Forelimb muscle (tissue), 1 donor: ENCODE results near the gene KCNE2. TPM values are rescaled to one million over a fixed set of nuclear protein-coding genes. Genes with fewer than 3 reads are reported as not detected.
"Not testable (repeated sequence)": the region's sequence is repeated elsewhere in the genome, so short reads cannot be mapped to it uniquely, and the experiment has no call there.

Experiments used
- DNase-seq: peaks from one replicate; pipeline ENCODE4 v3.0.0-alpha.2; 2013; ENCODE audit warnings: low read depth
- polyA plus RNA-seq: library from polyadenylated mRNA; unstranded; fragments of 120-200 nt; gene quantifications from one replicate; pipeline ENCODE4 v1.2.1, GENCODE V29; 2013; ENCODE audit not compliant: insufficient read length

KCNE2 gene
- polyA plus RNA-seq, 1 donor, result 0.47 TPM

DNA sequence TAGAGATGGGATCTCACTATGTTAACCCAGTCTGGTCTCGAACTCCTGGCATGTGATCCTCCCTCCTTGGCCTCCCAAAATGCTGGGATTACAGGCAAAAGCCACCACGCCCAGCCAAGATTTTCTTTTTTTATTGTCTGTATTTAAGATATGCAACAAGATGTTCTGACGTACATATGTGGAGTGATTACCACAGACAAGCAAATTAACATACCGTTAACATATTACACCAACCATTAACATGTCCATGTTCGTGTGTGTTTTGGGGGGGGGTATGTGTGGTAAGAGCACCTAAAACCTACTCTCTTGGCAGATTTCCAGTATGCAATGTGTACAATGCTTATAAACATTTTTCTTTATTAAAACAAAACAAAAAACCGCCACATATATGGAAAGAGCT is 10.6 kb upstream of the KCNE2 start:
- DNase-seq, result no peak

DNA sequence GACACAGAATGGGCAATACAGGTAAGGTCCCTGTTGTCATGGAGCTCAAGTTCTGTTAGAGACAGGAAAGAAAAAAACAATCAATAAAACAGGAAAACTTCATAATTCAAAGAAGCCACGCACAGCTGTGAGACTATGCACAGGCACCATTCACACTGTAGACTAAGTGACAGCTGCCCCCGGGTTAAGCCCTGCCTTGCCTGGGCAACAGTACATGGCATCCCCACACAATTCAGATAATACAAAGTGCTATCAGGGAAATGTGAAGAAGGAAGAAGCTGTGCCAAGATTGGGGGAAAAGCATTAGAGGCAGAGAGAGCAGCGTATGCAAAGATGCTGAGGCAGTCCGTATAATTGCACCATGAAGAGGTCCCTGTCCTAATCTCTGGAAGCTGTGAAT is 9.0 kb upstream of the KCNE2 start:
- no peak for DNase-seq

DNA sequence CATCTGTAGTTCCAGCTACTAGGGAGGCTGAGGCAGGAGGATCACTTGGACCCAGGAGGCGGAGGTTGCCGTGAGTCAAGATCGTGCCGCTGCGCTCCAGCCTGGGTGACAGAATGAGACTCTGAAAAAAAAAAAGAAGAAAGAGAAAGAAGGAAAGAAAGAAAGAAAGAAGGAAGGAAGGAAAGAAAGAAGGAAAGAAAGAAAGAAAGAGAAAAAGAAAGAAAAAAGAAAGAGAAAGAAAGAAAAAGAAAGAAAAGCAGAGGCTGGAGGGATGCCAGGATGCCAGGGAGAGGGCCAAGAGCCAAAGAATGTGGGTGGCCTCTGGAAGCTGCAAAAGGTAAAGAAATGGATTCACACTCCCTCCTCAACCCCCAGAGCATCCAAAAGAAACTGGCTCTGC is 8.2 kb upstream of the KCNE2 start:
- DNase-seq, result no peak

DNA sequence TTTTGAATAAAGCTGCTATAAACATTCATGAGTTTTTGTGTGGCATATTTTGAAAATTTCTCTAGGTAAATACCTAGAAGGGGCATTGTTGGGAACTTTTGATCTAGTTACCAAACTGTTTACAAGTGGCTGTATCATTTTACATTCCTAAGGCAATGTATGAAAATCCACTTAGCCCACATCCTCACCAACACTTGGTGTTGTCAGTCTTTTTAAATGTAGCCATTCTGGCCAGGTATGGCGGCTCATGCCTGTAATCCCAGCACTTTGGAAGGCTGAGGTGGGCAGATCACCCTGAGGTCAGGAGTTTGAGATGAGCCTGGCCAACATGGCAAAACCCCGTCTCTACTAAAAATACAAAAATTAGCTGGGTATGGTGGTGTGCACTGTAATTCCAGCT is 5.9 kb upstream of the KCNE2 start:
- no peak for DNase-seq

DNA sequence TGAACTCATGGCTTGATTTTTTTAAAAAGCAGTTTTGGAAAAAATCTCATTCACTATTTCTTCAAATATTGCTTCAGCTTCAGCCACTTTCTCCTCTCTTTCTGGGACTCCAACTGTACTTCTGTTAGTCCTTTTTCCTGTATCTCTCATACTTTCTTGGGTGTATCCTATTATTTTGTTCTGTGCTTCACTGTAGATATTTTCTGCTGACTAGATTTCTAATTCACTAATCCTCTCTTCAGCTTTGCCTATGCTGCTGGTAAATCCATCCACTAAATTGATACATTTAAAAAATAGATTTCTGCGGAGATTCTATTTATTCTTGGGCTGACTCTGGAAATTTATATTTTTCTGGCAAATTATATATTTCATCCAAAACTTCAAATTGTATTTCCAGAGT is 4.9 kb upstream of the KCNE2 start:
- no peak for DNase-seq

DNA sequence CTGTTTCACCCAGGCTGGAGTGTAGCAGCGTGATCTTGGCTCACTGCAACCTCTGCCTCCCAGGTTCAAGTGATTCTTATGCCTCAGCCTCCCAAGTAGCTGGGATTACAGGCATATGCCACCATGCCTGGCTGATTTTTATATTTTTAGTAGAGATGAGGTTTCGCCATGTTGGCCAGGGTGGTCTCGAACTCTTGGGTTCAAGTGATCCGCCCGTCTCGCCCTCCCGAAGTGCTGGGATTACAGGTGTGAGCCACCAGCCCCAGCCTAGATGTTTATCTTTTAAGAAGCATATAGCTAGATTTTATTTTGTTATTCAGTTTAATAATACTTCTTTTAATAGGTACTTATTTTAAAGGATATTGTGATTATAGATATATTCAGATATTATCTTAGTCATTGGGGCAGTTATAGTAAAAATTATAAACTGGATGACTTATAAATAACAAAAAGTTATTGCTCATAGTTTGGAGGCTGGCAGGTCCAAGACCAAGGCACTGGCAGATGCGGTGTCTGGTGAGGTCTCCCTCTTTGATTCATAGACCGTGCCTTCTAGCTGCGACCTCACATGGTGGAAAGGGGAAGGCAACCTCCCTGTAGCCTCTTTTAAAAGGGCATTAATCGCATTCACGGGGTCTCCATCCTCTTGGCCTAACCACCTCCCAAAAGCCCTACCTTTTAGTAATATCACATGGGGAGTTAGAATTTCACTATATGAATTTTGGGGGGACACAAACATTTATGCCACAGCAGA is 3.1 kb upstream of the KCNE2 start:
- DNase-seq, result no peak

DNA sequence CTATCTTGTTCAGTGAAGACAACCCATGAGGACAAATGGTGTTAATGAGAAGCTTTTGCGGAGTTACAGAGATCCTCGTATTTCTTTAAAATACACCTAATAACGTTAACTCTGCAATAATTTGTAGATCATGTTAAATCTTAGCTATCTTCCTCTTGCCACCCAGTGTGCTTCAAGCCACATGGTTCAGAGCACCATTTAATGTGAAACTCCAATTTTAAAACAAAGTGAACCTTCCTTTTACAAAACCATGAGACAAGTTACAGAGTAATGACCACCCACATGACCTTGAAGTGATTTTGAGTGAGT is 1.7 kb upstream of the KCNE2 start:
- DNase-seq, result no peak

DNA sequence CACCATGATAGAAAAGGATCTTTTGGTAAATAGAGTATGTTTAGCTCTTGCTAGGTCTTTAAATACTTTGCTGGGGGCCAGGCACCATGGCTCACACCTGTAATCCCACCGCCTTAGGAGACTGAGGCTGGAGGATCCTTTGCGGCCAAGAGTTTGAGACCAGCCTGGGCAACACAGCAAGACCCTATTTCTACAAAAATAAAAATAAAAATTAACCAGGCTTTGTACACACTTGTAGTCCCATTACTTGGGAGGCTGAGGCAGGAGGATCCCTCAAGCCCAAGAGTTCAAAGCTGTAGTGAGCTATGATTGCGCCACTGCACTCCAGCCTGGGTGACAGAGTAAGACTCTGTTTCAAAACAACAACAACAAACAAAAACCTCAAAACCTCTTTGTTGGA is 1.1 kb upstream of the KCNE2 start:
- no peak for DNase-seq

DNA sequence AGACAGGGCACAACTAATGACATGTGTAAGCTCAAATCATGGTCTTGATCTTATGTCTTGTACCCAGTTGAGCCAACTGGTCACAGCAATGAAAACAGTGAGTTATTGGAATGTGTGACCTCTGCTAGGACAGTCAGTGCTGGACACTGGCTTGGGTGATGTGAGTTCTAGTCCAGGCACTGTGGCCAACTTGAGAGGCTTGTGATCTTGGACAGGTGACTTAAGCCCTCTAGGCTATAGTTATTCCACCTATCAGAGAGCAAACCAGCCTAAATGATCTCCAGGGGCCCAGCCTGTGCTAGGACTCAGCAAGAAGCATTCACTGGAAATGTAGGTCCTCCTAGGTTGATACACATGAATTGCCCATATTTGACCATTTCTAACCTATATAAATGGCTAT is 1.1 kb downstream of the KCNE2 start:
- DNase-seq, result no peak

DNA sequence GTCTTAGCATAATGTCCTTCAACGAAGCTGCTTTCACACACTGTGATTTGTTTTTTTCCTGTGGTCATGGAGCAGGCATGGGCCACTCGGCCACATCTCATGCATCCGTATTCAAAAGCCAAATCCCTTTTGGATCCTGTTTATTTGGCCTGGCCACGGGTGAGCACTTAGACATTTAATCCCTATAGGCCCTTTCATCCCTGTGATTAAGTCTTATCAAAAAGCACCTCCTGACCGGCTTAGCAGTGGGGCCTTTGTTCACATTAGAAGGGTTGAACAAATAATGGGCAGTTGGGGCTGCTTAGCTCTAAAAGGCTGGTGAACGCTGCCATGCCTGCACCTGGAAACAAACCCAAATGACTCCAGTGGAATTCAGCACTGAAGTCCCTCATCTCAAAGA is 2.0 kb downstream of the KCNE2 start:
- no peak for DNase-seq

DNA sequence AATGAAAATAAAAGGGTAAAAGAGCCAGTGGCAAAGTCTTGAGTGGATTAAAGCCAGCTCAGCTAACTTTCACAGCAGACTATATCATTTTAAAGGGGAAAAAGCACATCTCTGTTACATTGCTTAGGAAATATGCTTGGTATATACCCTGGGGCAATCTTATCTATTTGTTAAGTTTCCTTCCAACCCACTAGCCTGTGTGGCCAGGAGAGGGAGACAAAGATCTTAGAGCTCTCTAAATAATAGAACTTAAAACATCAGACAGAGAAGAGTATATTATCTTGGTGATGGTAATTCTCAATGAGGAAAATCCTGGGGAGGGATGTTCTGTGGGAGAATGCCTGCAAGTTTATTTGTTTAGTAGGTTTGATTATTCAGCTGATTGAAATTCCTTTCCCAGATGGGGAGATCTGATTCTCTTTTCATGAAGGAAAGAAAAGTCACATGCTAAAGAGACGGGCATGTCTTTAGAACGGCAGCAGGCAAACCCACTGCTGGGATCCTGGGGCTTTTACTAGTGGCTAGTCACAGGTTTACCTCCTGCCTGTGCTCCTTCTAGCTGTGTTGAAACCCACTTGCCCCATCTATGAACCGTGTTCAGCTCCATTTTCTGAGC is 3.6 kb downstream of the KCNE2 start:
- DNase-seq, result peak; percentile 25

DNA sequence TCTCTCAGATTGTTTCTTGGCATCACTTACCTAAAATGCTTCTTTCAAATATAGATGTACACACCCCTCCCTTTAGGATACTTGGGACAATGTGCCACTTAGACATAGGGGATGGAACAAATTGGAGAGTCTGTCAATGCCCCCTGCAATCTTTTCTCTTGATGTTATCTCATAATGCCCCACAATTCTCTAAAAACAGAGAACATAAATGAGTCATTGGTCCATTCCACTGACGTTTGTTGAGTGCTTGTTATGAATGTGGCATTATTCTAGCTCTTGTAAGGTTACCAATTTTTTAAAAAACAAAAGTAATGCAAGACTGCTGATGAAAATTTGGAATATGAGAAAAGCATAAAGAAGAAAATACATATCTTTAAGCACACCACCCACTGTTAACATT is 5.9 kb downstream of the KCNE2 start:
- DNase-seq, result no peak

DNA sequence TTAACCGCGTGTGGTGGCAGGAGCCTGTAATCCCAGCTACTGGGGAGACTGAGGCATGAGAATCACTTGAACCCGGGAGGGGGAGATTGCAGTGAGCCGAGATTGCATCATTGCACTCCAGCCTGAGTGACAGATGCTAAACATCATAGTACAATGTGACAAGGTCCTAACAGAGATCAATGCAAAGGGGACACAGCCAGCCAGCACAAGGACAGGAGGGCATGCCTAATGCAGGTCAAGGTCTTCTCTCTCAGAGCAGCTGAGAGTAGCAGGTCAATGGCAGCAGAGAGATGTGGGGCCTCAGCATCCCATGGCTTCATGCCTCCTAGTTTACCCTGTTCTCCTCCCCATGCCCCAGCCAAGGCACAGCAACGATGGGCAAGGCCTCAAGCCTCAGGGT is 8.5 kb downstream of the KCNE2 start:
- DNase-seq, result no peak

DNA sequence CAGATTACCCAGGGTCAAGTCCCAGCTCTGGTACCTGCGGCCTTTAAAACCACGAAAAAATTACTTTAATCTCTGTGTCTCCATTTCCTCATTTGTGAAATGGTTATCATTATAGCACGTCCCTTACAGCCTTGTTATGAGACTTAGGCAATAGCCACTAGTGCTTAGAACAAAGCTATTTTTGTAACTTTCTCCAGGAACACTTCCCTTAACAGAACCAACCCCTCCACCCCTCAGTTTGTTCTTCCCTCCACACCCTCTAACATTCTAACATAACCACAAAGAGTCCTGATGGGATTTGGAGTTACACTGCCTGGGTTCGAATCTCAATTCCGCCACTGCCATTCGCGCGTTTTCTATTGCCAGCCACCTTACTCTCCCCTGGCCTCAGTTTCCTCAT is 10.7 kb downstream of the KCNE2 start:
- not testable (repeated sequence) for DNase-seq

DNA sequence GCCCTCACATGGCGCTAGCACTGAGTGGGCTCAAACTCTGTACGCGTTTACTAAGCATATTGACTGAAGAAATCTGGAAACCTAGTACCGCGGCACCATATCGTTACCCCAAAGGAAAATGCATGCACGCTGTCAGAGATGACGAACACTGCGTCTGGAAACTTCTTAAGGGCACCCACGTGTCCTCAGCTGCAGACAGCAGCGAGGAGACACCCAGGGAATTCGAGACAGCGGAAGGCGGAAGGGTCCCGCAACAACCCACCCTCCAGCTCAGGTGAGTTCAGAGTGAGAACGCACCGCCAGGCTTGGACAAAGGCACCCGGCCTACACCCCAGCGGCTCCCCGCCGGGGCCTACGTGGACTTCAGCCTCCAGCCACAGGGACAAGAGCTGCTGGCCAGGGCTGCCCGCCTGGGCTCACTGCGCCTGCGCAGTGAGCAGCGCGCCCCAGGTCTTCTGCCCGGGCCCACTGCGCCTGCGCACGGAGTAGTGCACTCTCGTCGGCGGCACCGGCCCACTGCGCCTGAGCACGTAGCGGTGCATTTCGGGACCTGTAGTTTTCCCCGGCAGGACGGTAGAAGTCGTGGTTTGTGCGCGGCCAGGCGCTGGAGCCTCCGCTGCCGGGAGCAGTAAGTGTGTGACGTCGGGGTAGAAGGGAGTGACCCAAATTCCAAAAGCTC is 11.3 kb downstream of the KCNE2 start, which contains the start of gene SMIM11:
TSS of gene SMIM11 (plus strand) at position 568 of the 679 bp plus-strand sequence. CDS start 3,998 bp downstream, outside the sequence.
- not testable (repeated sequence) for DNase-seq

DNA sequence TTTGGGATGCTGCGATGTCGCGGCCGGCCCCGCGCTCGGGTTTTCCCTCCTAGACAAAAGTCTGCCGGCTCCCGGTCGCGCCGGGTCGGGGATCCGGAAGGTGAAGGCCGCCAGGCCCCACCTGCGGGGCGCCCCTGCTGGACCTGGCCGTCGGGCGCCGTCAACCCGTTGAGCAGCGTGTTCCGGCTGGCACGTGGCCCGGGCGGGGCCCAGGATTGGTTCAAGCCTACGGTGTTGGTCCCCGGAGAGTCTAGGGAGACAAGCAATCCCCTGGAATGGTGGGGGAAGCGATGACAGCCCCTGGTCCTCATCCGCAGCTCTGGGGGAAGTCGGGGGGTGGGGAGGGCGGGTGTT is 11.8 kb downstream of the KCNE2 start:
- not testable (repeated sequence) for DNase-seq

DNA sequence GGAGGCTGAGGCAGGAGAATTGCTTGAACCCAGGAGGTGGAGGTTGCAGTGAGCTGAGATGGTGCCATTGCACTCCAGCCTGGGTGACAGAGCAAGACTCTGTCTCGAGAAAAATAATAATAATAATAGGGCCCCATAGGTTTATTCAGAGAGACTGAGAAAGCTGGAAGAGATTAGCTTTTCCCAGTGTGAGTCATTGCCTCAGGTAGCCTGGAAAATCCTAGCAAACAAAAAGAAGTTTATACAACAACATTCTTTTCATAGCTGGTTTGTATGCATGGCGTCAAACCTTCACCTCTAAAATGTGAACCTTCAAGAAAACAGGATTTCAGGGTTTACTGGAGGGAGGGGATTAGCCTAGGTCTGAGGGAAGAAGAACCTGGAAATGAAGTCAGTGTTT is 19.3 kb downstream of the KCNE2 start:
- DNase-seq, result not testable (repeated sequence)

DNA sequence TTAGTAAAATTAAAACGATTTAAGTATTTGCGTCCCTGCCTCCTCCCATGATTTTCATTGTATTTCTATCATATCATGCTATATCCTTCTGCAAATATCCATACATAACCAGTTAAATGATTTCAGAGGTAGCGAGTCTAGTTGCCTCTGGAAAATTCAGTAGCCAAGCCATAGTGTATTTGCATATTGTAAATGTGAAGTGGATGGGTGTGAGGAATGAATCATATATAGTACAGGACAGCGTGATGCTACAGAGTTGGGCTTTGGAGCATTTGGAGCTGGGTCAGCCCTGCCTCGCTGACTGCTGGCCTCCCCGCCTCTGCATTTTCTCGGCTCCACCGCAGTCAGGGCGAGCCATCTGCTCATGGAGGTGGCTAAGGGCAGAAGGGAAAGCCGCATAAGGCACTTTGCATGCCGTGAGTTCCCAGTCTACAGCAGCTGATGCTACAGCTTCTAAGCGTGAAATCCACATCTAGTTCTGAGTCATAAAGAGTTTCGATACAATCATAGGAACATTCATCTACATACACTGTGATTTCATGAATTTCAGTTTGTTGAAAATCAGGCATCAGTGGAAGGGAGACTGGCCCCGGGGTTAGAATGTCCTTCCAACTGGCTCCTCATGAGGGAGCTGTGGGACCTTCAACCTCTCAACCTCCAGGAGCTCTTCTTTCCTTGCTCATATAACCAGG is 20.1 kb downstream of the KCNE2 start:
- DNase-seq, result not testable (repeated sequence)

DNA sequence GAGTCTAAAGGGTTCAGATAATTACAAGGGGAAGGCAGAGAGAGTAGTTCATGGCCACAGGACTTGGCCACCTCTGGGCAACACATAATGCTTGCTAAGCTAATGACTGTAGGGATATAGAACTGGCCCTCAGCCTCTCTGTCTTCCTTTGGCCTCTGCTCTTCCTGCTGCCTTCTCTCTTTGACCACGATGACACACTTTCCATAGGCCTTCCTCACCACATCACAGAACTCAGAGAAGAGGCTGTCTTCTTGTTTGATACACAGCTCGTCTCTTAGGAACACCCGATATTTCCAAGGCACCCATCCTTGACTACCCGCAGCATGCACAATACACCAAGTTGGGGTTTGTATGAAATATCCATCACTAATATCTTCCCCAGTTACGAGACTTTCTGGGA is 36.7 kb downstream of the KCNE2 start:
- not testable (repeated sequence) for DNase-seq

DNA sequence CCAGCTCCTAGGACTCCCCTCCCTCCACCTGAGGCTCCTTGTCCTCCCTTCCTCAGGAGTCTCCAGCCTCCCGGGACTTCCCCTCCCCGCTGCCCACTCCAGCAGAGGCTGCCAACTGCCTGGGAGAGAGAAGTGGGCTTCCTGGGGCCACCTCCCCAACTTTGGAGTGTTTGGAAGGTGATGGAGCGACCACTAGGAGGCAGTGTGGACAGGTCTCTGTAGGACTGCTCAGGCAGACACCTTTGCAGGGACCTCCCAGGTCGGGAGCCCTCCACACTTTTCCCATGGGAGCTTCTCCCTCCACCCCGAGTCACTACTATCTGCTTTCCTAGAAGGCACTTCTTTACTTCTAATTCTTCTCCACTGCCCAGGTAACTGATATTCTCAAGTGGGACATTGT is 40.9 kb downstream of the KCNE2 start:
- not testable (repeated sequence) for DNase-seq

DNA sequence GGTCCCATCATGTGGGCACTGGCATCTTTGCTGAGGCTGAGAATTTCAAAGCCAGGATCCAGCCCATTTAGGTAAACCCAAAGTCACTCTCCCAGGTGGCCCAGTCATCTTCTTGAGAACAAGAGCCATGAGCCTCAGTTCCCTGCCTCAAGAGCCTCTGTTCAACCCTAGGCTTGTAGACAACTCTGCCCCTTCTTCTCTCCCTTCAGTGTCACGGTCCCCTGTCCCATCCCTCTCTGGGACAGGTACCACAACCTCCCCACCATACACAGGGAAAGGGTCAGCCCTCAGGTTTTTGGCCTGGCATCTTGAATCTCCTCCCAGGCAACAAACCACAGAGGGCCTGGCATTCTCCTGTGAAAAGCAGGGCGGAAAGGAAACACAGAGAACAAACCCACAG is 41.9 kb downstream of the KCNE2 start:
- DNase-seq, result not testable (repeated sequence)

DNA sequence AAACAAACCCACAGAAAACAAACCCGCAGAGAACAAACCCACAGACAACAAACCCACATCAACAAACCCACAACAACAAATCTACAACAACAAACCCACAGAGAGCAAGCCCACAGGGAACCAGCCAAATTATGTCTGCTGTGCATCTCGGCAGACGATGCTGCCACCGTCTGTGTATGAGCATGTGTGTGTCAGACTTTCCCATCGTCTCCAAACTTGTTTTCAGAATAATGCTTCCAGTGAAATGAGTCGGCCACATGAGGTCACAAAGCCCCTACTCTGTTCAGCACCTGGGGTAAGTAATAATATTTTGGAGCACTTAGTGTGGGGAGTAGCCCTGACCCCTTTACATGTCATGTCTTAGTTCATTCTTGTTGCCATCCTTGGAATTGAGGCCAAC is 42.3 kb downstream of the KCNE2 start:
- not testable (repeated sequence) for DNase-seq

DNA sequence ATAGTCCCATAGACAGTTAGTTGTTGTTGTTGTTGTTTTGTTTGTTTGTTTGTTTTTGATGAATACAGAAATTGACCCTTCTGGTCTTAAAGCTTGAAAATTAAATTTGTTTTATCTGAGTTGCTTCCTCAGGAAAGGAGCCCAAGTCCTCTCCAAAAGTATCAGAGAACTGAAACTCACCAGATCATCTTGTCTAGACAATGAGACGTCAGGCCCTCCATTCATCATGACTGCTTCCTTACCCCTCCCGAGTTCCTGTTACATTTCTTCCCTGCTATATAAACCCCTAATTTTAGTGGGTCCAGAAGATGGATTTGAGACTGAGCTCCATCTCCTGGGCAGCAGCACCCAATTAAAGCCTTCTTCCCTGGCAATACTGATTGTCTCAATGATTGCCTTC is 42.9 kb downstream of the KCNE2 start:
- not testable (repeated sequence) for DNase-seq
